ENCODE data around the gene SHMT2.

SHMT2 gene

GRCh38 chr12:57229634-57230380 lies at the start of gene SHMT2:
SHMT2 (plus strand) TSS chr12:57229711; CDS start chr12:57229779, 68 bp downstream.
- DNase-seq, result peak; percentile 96

GRCh38 chr12:57180321-57180989 lies 49.1 kb upstream of the SHMT2 start:
- no peak for DNase-seq

GRCh38 chr12:57181072-57181471 lies 48.4 kb upstream of the SHMT2 start:
- DNase-seq, result no peak

- DNase-seq, result no peak
These were observed 47.9 kb upstream of the SHMT2 start for GRCh38 chr12:57181561-57182155.

GRCh38 chr12:57182918-57183575 lies 46.5 kb upstream of the SHMT2 start:
- DNase-seq, result peak; percentile 76

- DNase-seq, result no peak
These were observed 45.4 kb upstream of the SHMT2 start for GRCh38 chr12:57183939-57184725.

GRCh38 chr12:57185403-57185802 lies 44.1 kb upstream of the SHMT2 start:
- no peak for DNase-seq

GRCh38 chr12:57185906-57186508 lies 43.5 kb upstream of the SHMT2 start:
- DNase-seq, result no peak

- no peak for DNase-seq
These were observed 42.1 kb upstream of the SHMT2 start for GRCh38 chr12:57187222-57188089.

GRCh38 chr12:57188090-57188425 lies 41.5 kb upstream of the SHMT2 start:
- no peak for DNase-seq

GRCh38 chr12:57190037-57190436 lies 39.5 kb upstream of the SHMT2 start:
- no peak for DNase-seq

- no peak for DNase-seq
These were observed 38.7 kb upstream of the SHMT2 start for GRCh38 chr12:57190821-57191220.

- DNase-seq, result no peak
These were observed 38.1 kb upstream of the SHMT2 start for GRCh38 chr12:57191410-57191809.

GRCh38 chr12:57192920-57193319 lies 36.6 kb upstream of the SHMT2 start:
- DNase-seq, result no peak

GRCh38 chr12:57193706-57194245 lies 35.7 kb upstream of the SHMT2 start:
- no peak for DNase-seq

GRCh38 chr12:57194253-57194652 lies 35.3 kb upstream of the SHMT2 start:
- no peak for DNase-seq

GRCh38 chr12:57195186-57195585 lies 34.3 kb upstream of the SHMT2 start:
- no peak for DNase-seq

- no peak for DNase-seq
These were observed 33.7 kb upstream of the SHMT2 start for GRCh38 chr12:57195611-57196371.

GRCh38 chr12:57196439-57196838 lies 33.1 kb upstream of the SHMT2 start:
- no peak for DNase-seq

- no peak for DNase-seq
These were observed 32.6 kb upstream of the SHMT2 start for GRCh38 chr12:57196956-57197355.
